ENCODE measurements around the gene LHFPL4.

DNA sequence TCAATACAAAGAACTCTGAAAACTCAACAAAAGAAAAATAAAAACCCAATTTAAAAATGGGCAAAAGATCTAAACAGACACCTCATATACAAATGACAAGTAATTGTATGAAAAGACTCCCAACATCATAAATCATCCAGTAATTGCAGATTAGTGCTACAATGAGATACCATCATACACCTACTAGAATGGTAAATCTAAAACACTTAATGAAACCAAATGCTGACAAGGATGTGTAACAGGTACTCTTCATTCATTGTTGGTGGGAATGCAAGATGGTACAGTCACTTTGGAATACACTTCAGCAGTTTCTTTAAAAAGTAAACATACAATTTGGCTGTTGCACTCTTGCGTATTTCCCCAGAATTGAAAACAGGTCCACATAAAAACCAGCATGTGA, 68.4 kb downstream of the LHFPL4 start:
- TF ChIP-seq, protein P1, sequence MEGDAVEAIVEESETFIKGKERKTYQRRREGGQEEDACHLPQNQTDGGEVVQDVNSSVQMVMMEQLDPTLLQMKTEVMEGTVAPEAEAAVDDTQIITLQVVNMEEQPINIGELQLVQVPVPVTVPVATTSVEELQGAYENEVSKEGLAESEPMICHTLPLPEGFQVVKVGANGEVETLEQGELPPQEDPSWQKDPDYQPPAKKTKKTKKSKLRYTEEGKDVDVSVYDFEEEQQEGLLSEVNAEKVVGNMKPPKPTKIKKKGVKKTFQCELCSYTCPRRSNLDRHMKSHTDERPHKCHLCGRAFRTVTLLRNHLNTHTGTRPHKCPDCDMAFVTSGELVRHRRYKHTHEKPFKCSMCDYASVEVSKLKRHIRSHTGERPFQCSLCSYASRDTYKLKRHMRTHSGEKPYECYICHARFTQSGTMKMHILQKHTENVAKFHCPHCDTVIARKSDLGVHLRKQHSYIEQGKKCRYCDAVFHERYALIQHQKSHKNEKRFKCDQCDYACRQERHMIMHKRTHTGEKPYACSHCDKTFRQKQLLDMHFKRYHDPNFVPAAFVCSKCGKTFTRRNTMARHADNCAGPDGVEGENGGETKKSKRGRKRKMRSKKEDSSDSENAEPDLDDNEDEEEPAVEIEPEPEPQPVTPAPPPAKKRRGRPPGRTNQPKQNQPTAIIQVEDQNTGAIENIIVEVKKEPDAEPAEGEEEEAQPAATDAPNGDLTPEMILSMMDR (IDR thresholded peaks at IDR 0.05), result no peak
- TF ChIP-seq POLR2A (IDR thresholded peaks at IDR 0.05) (no peak), EP300 (IDR thresholded peaks at IDR 0.05) (no peak)

Measured in upper lobe of left lung (tissue), 4 donors.